Left ventricle myocardium inferior (tissue), 1 donor: Measurements from ENCODE around the gene HDAC4. TPM values are rescaled to one million over a fixed set of nuclear protein-coding genes. Genes with fewer than 3 reads are reported as not detected.

Source experiments
- DNase-seq: peaks from one replicate; pipeline ENCODE4 v3.0.0-alpha.2; 2020
- H3K27ac ChIP-seq: fragments of 200-600 bp; replicated peaks from 2 replicates; pipeline ENCODE4 v1.8.0; 2021
- H3K27me3 ChIP-seq: fragments of 200-600 bp; 2 replicates; pipeline ENCODE4 v1.8.0; 2021; ENCODE audit warnings: low read depth
- H3K36me3 ChIP-seq: fragments of 200-600 bp; 2 replicates; pipeline ENCODE4 v1.8.0; 2021
- H3K4me1 ChIP-seq: fragments of 200-600 bp; 2 replicates; pipeline ENCODE4 v1.8.0; 2021
- H3K4me3 ChIP-seq: fragments of 200-600 bp; 2 replicates; pipeline ENCODE4 v1.8.0; 2021; ENCODE audit warnings: mild to moderate bottlenecking, moderate library complexity
- H3K9me3 ChIP-seq: fragments of 200-600 bp; replicated peaks from 2 replicates; pipeline ENCODE4 v1.8.0; 2021
- CTCF ChIP-seq: fragments of 200-600 bp; IDR thresholded peaks from 2 replicates; pipeline ENCODE4 v1.8.0; 2021; ENCODE audit warnings: antibody characterized with exemption, mild to moderate bottlenecking, borderline replicate concordance
- intact Hi-C: fragments of 100-400 bp; cut with micrococcal nuclease; formaldehyde crosslinking; loops from one replicate; pipeline ENCODE4 v1.11.0; 2022
- total RNA-seq: library from RNA; stranded (reverse); fragmentation: NEBNext Ultra II Directional; extraction: Animal tissue kit (Norgen Biotek cat#: 25700); gene quantifications from one replicate; pipeline ENCODE4 v1.2.1, GENCODE V29; 2021
- donor health status: DM: no; HTN: yes; CAD: no; lungs with severe emphysema.

HDAC4 gene
- total RNA-seq, 1 donor from 2014 or later, result 23.9 TPM

- Histone ChIP-seq H3K4me1 (peaks cover 40% of the 10 kb centered on the region), H3K27me3 (no peaks in the 10 kb centered on the region), H3K27ac (no peak overlapping the region), H3K36me3 (peaks cover 59% of the 10 kb centered on the region), H3K4me3 (no peak overlapping the region), H3K9me3 (no peaks in the 10 kb centered on the region)
- DNase-seq, result no peak
- intact Hi-C loops, result no loop called here
- TF ChIP-seq CTCF, result no peak
Measured at GRCh38 chr2:239109928-239110545, 290.8 kb downstream of the HDAC4 start.

- DNase-seq, result peak; percentile 43
- H3K27ac ChIP-seq, result no peak overlapping the region
- H3K4me3 ChIP-seq, result no peak overlapping the region
- TF ChIP-seq CTCF, result no peak
- intact Hi-C loops, result no loop called here
- no peaks in the 10 kb centered on the region for H3K27me3 ChIP-seq
- peaks cover 66% of the 10 kb centered on the region for H3K36me3 ChIP-seq
- peaks cover 33% of the 10 kb centered on the region for H3K4me1 ChIP-seq
- H3K9me3 ChIP-seq, result no peaks in the 10 kb centered on the region
Measured at GRCh38 chr2:239109041-239109927, 291.5 kb downstream of the HDAC4 start.

GRCh38 chr2:239108459-239108858, 292.4 kb downstream of the HDAC4 start:
- H3K36me3 ChIP-seq, result peaks cover 70% of the 10 kb centered on the region
- H3K27me3 ChIP-seq, result no peaks in the 10 kb centered on the region
- no peaks in the 10 kb centered on the region for H3K9me3 ChIP-seq
- no peak for DNase-seq
- H3K4me3 ChIP-seq, result no peak overlapping the region
- TF ChIP-seq CTCF, result no peak
- intact Hi-C loops, result no loop called here
- H3K4me1 ChIP-seq, result peaks cover 27% of the 10 kb centered on the region
- H3K27ac ChIP-seq, result no peak overlapping the region

- no peak overlapping the region for H3K4me3 ChIP-seq
- peaks cover 75% of the 10 kb centered on the region for H3K36me3 ChIP-seq
- H3K27me3 ChIP-seq, result no peaks in the 10 kb centered on the region
- H3K9me3 ChIP-seq, result no peaks in the 10 kb centered on the region
- TF ChIP-seq CTCF, result no peak
- DNase-seq, result no peak
- H3K4me1 ChIP-seq, result peaks cover 27% of the 10 kb centered on the region
- H3K27ac ChIP-seq, result no peak overlapping the region
- intact Hi-C loops, result no loop called here
Measured at GRCh38 chr2:239107936-239108335, 292.9 kb downstream of the HDAC4 start.

GRCh38 chr2:239106966-239107365, 293.9 kb downstream of the HDAC4 start:
- intact Hi-C loops, result no loop called here
- no peak overlapping the region for H3K4me3 ChIP-seq

More at GRCh38 chr2:239106966-239107365, 293.9 kb downstream of the HDAC4 start:
- TF ChIP-seq CTCF, result no peak
- DNase-seq, result no peak
- Histone ChIP-seq H3K4me1 (peaks cover 25% of the 10 kb centered on the region), H3K36me3 (peaks cover 84% of the 10 kb centered on the region), H3K27ac (no peak overlapping the region), H3K9me3 (no peaks in the 10 kb centered on the region), H3K27me3 (no peaks in the 10 kb centered on the region)
